C4-2B (cell line): ENCODE measurements around the gene AHRR.
"Not testable (repeated sequence)": the region's sequence is repeated elsewhere in the genome, so short reads cannot be mapped to it uniquely, and the experiment has no call there.

Source experiments
- H3K27ac ChIP-seq: fragments of 450-650 bp; 2 replicates; pipeline ENCODE4 v1.5.1; 2017
- ZFX ChIP-seq: fragments of 450-650 bp; IDR thresholded peaks from 2 replicates; pipeline ENCODE4 v1.6.1; 2017
- TF ChIP-seq, protein P1 (sequence below): fragments of 450-650 bp; conservative IDR thresholded peaks from 2 replicates; pipeline ENCODE4 v1.5.1; 2017; ENCODE audit warnings: mild to moderate bottlenecking

The AHRR gene

DNA sequence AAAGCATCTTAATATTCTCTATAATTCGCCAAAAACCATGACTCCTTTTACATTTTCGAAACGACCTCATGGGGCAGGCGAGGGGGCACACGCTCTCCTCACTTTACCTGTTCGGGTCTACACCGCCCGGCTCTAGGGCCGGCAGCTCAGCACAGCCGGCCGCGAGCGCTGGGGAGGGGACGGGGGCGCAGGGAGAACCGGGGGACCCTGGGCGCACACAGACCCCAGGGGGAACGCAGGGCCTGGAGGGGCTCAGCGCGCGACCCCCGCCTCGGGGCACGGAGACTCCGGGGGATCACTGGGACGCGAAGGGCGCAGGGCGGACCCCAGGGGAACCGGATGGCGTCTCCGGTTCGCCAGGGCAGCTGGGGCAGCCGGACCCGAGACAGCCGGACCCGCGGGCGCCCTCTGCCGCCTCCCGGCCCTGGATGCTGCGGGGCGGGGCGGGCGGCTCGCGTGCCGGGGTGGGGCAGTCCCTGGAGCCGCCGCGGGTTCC lies at the start of gene AHRR:
AHRR (plus strand) TSS at position 485 of the 496 bp plus-strand sequence. CDS start 22,189 bp downstream, outside the sequence.
- TF ChIP-seq, protein P1, sequence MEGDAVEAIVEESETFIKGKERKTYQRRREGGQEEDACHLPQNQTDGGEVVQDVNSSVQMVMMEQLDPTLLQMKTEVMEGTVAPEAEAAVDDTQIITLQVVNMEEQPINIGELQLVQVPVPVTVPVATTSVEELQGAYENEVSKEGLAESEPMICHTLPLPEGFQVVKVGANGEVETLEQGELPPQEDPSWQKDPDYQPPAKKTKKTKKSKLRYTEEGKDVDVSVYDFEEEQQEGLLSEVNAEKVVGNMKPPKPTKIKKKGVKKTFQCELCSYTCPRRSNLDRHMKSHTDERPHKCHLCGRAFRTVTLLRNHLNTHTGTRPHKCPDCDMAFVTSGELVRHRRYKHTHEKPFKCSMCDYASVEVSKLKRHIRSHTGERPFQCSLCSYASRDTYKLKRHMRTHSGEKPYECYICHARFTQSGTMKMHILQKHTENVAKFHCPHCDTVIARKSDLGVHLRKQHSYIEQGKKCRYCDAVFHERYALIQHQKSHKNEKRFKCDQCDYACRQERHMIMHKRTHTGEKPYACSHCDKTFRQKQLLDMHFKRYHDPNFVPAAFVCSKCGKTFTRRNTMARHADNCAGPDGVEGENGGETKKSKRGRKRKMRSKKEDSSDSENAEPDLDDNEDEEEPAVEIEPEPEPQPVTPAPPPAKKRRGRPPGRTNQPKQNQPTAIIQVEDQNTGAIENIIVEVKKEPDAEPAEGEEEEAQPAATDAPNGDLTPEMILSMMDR = peak; percentile 91
- no peak for TF ChIP-seq ZFX
- peak within 1 kb of the TSS; percentile 20; the same call in 1 of the 2 replicates for H3K27ac ChIP-seq

DNA sequence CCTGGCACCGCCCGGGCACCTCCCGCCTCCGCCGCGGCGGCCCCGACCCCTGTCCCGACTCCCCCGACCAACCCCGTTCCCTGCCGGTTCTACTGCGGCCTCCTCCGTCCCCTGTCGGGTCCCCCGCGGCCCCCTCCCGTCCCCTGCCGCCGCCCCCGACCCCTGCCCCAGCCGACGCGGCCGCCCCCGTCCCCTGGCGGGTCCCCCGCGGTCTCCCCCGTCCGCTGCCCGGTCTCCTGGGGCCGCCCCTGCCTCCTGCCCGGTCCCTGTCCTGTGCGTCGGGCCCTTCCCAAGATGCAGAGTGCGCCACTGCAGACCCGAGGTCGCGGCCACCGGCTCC lies 49.7 kb upstream of the AHRR start:
- TF ChIP-seq ZFX = peak; percentile 57; the same call in 1 of the 2 replicates
- peak overlapping the region; percentile 90 for H3K27ac ChIP-seq

DNA sequence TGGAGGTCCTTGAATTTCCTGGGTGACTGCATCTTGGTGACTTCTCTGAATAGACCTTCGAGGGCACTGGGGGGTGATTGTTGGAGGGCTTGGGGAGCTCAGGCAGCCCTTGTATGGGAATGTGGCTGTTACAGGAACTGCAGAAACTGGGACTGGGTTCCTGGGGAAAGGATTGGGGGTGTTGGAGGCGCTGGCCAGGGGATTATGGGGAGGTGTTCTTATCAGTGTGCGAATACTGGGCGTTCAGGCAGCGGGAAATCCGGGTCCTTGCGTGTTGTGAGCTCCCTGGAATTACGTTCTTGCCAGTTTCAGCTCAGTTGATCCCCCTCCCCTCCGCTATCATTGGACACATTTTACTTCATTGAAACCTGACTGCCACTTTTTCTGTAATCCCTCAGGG lies 48.4 kb upstream of the AHRR start:
- 0 out of 2 replicates have a peak overlapping the region, but pooled peaks have one; percentile 14 for H3K27ac ChIP-seq

DNA sequence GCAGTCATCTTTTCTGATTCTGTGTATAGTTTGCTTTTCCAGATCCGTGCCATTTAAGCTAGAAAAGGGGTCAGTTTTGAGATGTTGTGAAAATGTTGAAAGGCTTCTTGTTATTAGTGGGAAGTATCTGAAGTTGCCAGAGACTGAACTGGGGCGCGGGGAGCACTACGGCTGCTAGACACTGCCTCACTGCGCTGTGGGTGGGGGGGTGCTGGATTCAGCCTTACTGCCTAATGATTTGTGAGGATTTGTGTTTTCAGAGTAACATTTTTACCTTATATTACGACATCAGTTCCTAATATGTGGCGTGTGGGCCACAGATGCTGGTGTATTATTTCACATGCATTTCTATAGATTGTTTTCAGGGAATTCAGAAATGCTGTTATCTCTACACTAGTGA lies 48.0 kb upstream of the AHRR start:
- not testable (repeated sequence) for H3K27ac ChIP-seq

DNA sequence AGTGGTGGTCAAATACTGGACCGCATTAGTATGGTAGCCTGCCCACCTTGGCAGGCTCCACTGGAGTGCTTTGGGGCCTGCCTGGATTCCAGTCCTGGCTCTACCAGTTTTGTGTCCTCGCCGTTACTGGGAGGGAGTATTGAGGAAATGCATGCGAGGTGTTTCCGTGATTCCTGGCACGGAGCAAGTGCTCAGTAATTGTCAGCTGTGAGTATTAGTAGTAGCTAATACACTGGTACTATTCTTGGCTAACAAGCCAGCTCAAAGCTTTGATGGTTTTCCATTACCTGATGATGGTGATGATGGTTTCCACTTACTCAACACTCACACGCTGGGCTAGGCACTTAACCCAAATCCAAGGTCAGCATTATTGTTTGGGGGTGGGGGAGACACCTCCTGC lies 47.2 kb upstream of the AHRR start:
- H3K27ac ChIP-seq = not testable (repeated sequence)

DNA sequence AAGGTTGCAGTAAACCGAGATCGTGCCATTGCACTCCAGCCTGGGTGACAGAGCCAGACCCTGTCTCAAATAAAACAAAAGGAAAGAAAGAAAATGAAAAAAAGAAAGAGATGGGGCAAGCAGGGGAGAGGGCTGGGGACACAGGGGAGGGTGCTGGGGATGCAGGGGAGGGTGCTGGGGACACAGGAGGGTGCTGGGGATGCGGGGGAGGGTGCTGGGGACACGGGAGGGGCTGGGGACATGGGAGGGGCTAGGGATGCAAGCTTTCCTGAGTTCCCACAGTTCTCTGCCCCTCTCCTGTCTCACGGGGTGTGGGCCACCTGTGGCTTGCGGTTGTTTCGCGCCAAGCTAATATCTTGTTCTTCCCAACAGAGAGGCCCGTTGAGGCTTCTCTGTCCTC lies 42.9 kb upstream of the AHRR start:
- TF ChIP-seq ZFX = no peak
- TF ChIP-seq, protein P1 = no peak
- no peak overlapping the region for H3K27ac ChIP-seq

DNA sequence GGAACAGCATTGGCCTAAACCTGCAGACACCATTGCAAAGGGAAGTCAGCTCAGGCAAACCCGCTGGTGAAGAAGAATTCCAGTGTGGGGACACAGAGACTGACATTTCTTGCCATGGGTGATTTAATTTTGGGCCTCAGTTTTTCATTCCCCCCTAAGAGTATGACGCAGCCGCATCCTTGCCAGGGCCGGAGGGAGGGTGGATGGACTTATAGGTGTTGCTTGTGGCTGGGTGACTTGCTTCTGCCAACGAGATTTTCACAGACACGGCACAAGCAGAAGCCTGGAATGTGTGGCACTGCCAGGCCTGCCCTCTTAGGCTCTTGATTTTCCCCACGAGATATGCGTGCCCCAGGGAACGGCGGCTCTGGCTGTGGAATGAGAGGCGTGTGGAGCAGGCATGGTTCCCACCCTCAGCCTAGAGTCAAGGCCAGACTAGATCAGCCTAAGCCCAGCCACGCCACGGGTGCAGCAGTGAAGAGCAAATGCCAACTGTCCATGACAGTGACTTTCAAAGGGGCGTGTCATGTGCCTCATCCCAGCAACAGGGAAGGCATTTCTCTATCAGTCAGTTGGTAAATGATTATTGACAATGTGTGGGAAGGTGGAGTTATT lies 42.4 kb upstream of the AHRR start:
- not testable (repeated sequence) for H3K27ac ChIP-seq

DNA sequence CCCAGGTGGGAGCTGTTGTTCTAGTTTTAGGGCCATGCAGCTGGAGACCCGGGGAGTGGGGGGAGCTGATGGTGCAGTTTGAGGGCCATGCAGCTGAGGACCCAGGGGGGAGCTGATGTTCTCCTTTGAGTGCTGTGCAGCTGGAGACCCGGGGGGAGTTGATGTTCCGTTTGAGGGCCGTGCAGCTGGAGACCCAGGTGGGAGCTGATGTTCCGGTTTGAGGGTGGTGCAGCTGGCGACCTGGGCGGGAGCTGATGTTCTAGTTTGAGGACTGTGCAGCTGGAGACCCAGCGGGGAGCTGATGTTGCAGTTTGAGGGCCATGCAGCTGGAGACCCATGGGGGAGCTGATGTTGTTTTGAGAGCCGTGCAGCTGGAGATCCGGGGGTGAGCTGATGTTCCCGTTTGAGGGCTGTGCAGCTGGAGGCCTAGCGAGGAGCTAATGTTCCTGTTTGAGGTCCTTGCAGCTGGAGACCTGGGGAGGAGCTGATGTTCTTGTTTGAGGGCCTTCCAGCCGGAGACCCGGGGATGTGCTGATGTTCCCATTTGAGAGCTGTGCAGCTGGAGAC lies 35.4 kb upstream of the AHRR start:
- TF ChIP-seq, protein P1 = no peak
- TF ChIP-seq ZFX = no peak
- no peak overlapping the region for H3K27ac ChIP-seq

DNA sequence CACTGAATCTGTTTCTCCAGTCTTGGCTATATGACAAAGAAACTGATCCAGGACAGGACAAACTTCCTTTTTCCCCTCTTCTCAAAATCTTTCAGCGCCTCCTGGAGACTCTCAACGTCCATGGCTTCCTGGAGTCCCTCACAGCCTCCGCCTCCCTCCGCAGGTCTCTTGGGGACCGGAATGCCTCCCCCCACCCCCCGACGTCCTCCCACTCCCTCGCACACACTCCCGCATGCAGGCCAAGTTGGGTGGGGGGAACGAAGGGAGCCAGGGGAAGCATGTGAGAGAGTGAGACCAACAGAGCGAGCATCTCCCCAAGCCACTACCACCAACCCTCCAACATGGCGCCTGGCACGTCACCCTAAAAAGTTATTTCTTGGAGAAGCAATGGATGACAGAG lies 31.3 kb upstream of the AHRR start:
- H3K27ac ChIP-seq = not testable (repeated sequence)

DNA sequence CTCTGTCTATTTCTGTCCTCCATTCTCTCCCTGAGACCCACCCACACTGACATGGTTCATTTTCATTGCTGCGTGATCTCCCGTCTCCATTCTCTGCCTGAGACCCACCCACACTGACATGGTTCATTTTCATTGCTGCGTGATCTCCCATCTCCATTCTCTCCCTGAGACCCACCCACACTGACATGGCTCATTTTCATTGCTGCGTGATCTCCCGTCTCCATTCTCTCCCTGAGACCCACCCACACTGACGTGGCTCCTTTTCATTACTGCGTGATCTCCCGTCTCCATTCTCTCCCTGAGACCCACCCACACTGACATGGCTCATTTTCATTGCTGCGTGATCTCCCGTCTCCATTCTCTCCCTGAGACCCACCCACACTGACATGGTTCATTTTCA lies 30.2 kb upstream of the AHRR start:
- not testable (repeated sequence) for H3K27ac ChIP-seq

DNA sequence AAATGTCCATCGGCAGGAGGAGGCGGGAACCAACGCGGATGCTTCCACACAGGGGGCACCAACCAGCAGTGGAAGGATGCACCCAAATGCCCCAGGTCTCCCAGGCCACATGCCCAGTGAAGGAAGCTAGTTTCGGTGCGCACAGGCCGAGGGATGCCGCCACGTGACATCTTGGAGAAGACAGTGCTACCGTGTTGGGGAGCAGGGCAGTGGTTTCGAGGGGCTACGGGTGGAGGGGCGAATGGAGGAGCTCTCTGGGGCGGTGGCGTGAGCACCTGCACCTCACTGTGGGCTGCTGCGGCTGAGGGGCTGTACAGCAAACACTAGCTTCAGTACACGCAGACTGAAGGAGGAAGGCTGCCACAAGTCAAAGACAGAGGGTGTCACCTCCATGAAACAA lies 26.7 kb upstream of the AHRR start:
- not testable (repeated sequence) for H3K27ac ChIP-seq

DNA sequence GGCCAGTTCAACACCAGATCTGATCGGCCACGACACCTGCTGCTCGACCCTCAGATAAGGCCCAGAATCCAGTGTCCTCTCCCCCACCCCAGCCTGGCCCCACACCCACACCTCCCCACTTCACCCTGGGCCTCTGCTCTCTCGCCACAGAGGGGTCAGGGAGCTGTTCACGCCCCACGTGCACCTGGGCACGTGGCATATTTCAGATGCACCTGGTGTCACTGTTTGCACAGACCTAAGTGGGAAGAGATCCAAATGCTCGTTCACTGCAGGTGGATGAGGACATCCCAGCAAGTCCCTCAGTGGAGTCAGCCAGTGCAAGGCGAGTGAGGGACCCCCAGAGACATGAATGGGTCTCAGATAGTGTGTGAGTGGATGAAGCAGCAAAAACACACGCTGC lies 25.3 kb upstream of the AHRR start:
- H3K27ac ChIP-seq = not testable (repeated sequence)

DNA sequence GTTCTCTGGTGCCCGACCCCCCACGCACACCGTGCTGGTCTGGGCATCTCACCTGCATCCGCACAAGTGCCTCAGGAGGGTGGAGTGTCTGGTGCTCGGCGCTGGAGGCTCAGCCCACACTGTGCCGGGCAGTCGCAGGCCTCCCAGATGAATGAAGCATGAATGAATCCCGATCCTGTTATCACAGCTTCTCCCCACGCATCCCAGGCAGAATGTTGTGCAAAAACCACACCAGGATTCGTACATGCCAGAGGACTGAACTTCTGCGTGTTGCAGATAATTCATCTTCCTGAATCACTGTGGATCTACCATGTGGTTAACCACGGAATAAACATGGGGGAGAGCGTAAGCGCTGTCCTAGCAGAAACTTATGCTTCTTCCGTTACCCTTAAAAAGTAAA lies 24.6 kb upstream of the AHRR start:
- H3K27ac ChIP-seq = not testable (repeated sequence)

DNA sequence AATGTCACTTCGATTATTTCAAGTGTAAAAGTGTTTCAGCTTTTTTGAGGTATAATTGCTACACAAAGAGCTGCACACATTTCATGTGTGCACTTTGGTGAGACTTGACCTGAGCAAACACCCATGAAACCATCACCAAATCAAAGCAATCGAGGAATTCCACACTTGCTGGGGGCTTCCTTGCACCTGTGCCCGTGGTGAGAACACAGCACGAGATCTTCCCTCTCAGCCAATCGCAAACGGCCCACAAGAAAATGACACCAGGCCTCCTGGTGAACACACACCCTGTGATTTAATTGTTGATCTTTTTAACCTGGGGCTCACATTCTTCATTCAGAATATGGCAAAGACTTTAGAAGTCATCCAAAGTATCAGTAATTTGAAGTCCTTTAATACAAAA lies 24.1 kb upstream of the AHRR start:
- H3K27ac ChIP-seq = not testable (repeated sequence)

DNA sequence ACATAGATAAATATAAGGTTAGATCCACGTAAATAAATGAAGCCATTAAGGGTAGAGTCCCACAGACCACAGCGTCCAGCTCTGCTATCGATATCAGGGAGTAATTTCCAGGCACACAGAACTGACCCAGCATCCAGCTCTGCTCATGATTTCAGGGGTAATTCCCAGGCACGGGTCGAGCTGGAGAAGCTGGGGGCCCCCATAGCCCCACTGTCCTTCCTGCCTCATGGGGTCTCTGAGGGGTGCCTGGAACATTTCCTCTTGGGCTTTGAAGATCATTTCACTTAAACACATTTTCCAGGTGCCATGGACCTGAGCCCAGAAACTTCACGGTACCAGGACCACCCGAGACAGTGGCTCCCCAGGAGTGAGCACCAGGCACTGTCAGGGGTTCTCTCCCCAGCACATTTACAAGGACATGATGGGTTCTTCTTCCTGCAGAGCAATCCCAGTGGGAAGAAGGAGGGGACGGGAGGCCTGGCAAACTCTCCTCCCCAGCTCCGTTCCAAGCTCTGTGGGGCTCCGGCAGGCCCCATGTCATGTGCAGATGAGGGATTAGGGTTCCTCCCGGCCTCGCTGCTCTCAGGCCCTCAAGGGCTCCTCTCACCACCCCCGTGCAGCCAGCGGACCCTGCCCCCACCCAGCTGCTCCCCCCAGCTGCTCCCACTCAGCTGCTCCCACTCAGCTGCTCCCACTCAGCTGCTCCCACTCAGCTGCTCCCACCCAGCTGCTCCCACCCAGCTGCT lies 23.4 kb upstream of the AHRR start:
- not testable (repeated sequence) for H3K27ac ChIP-seq
